GDM1 (cell line): ENCODE data around the gene RGS7BP.
"Not testable (repeated sequence)": the region's sequence is repeated elsewhere in the genome, so short reads cannot be mapped to it uniquely, and the experiment has no call there.

Experiments
- DNase-seq: peaks from one replicate; lab custom pipeline; 2025; lab: John Stamatoyannopoulos, UW

Gene RGS7BP

GRCh38 chr5:64558641-64559040 is 52.8 kb downstream of the RGS7BP start:
- not testable (repeated sequence) for DNase-seq

- DNase-seq, result no peak
Measured at GRCh38 chr5:64566310-64566916, 60.6 kb downstream of the RGS7BP start.

GRCh38 chr5:64569858-64570257 is 64.0 kb downstream of the RGS7BP start:
- no peak for DNase-seq

DNA sequence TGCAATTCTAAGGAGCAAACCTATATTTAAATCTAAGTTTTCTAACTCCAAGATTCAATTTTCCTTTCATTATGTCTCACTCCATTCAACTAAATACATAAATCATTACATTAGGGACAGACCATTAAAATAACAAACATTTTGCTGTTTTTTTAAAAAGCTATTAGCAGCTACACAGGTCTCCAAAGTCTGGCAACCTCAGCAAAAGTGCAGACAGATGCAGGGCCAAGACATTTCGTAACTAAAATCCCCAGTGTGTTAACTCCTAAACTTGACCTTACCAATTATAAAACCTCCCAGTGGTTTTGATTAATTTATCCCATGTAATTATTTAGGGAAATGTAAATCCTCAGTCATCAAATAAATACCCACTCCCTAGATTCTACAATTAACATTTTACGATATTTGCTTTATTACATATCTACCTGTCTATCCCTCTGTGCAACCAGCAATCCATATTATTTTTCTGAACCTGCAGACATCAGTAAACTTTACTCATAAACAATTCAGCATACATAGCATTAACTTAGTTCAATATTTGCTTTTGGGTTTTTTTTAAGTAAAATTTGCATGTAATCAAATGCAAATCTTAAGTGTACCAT is 64.7 kb downstream of the RGS7BP start:
- no peak for DNase-seq

GRCh38 chr5:64575561-64575960 is 69.7 kb downstream of the RGS7BP start:
- no peak for DNase-seq

GRCh38 chr5:64576250-64576649 is 70.4 kb downstream of the RGS7BP start:
- DNase-seq, result no peak

DNA sequence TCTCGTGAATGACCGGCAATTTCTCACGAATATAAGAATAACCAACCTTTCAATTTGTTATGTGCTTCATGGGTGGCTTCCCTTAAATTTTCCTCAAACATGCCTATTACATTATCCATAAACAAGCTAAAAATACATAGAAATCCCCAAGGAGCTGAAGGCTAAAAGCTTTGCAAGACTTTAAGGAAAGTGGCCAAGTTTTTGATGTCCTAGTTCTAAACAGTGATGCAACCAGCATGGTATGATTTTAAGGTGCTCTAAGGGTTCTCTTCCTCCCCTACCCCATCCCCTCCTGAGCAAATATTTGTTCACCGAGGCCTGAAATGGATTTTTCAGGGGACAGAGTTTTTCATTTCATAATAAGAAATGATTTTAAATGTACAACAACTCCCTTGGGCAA is 79.8 kb downstream of the RGS7BP start:
- DNase-seq, result no peak

- no peak for DNase-seq
Measured at GRCh38 chr5:64587370-64587769, 81.6 kb downstream of the RGS7BP start.

GRCh38 chr5:64592730-64593341 is 87.0 kb downstream of the RGS7BP start:
- no peak for DNase-seq

DNA sequence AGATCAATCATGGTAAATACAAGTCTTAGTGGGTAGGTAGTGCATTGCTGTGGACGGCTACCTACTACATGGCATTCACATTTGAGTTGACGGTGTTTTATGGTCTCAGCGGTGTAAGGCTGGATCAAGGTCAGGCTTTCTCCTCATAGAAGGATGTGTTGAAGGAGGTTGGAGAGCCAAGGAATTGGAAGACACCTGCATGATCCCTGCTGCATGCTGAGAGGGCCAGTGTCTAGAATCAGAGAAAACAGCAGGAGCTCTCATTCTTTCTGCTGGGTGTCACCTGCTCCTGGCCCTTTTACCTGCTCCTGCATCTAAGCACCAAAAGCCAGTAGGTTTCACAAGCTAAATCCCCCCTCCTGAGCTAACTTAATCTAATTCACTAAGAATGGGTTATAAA is 88.2 kb downstream of the RGS7BP start:
- DNase-seq, result no peak

- no peak for DNase-seq
Measured at GRCh38 chr5:64594601-64595000, 88.8 kb downstream of the RGS7BP start.

DNA sequence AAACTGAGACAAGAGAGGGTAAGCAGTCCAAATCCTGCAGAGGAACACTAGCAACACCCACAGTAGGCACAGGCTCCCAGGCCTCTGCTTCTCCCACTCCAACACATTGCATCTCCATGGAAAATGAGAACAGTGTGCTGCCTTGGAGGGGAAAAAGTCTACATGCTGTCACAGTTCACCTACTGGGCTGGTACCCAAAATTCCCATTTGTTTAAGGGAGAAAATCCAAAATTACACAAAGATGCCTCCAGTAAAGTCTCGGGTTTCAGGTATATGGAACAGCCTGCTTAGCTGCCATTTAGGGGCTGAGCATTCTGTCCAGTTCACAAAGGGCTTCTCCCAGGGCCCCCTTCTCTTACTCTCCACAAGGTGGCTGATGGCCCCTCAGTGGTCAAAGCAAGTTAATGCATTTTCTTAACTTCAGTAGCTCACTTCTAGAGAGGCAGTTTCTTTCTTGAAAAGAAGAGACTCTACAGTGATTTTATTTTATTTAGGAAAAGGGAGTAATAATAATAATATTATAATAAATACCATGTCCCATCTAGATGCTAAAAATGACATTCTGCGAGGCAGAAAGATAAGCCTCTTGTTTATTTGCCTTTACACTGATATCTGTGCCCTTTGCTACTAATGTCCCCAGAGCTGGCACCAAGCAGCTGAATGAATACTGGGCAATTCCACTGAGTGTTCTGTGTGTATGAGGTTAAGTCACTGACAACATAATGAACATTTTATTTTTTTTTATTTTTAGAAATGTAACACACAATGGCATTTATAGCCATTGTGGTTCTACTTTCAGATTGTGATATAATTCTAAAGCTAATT is 89.4 kb downstream of the RGS7BP start:
- no peak for DNase-seq

GRCh38 chr5:64599226-64599625 is 93.4 kb downstream of the RGS7BP start:
- DNase-seq, result no peak

DNA sequence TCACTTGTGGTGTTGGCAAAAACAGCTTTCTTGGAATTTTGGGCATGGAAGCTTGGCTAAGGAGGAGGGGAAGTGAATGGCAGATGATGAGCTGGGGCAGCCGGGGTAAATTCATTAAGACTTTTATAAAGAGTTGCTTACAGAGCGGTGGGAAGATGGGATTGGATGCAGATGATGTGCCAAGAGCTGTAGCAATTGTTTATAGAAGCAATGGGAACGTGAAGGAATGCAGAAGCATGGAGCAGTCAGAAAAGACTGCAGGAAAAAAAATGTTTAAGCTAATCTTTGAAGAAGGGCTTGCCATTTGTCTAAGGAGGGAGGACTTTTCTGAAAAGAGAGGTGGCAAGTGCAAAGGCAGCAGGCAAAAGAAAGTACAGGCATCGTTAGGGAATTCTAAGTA is 97.9 kb downstream of the RGS7BP start:
- no peak for DNase-seq

GRCh38 chr5:64606926-64607325 is 101.1 kb downstream of the RGS7BP start:
- DNase-seq, result no peak

DNA sequence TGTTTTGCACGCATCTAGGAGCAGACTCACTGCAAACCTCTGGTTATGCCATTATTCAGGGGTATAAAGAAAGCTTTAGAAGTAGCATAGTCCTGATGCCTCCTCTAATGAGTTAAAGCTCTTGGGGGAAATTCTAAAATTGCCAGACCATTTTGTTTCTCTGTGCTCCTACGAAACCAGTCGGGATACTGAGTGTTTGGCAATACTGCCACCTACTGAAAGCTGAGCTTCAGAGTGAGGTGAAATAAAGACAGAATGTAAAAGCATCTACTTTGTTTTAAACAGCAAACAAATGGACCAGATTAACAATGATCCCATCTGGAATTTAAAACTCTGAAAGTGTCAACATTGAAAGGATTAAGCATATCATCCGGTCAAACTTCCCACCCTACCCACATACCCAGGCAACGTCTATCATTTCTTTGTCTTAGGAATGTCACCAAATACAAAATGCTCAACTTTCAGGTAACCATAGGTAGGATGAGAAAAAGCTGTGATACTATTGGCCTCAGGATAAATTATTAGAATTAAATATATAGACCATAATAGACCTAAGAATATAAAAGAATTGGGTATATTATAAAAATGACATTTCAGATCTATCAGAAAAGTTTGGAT is 106.6 kb downstream of the RGS7BP start:
- peak; percentile 28 for DNase-seq

DNA sequence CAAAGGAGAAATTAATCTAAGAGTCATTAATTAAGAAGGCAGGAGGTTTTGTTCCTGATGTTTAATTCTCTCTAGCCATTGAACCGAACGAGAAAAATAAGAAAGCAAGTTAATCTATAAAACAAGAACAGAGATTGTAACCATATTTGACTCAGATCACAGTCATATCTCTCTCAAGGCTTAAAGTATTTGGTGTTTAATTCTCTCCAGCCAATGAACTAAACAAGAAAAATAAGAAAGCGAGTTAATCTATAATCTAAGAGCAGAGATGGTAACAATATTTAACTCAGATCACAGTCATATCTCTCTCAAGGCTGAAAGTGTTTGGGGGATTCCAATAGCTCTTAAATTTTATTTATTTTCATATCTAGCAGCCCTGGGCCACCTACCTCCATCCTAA is 110.1 kb downstream of the RGS7BP start:
- DNase-seq, result no peak

GRCh38 chr5:64619609-64620008 is 113.8 kb downstream of the RGS7BP start:
- DNase-seq, result no peak

GRCh38 chr5:64622991-64623390 is 117.2 kb downstream of the RGS7BP start:
- DNase-seq, result no peak

DNA sequence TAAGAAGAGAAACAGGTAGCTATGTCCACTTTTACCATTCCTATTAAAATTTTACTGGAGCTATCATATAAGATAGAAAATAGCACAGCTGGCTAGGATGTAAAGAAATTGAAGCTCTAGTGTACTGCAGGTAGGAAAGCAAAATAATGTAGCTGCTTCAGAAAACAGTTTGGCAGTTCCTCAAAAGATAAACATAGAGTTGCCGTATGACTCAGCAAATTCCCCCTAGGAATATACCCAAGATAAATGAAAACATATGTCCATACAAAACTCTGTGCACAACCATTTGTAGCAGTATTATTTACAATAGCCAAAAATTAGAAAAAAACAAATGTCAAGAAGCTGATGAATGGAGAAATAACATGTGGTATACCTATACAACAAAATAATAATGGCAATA is 119.9 kb downstream of the RGS7BP start:
- DNase-seq, result no peak

DNA sequence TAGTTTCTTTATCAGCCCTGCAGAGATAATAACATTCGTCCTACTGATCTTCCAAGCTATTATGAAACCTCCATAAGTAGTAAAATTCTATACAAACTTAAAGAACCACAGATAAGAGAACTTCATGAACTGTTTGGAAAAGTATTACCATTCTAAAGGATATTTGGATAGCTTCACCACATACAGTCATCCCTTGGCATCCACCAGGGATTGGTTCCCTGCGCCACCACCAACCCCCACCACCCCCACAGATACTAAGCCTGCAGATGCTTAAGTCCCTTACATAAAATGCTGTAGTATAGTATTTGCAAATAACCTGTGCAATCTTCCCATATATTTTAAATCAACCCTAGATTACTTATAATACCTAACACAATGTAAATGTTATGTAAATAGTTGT is 123.1 kb downstream of the RGS7BP start:
- no peak for DNase-seq

GRCh38 chr5:64629841-64630240 is 124.0 kb downstream of the RGS7BP start:
- no peak for DNase-seq
